Upper lobe of left lung (tissue), 4 donors: Measurements from ENCODE around the gene PBRM1.

Source experiments
- EP300 ChIP-seq, 4 donors: sonication (generic); formaldehyde crosslinking; IDR thresholded peaks; one replicate each; pipeline ENCODE4 v1.5.1; 2017; ENCODE audit warnings: antibody characterized with exemption in 4 of 4, control low read depth in 2 of 4
- POLR2A ChIP-seq, 4 donors: fragments of 450-650 bp; IDR thresholded peaks; one replicate each; pipeline ENCODE4 v1.5.1; 2016 to 2017; ENCODE audit warnings: antibody characterized with exemption in 4 of 4, mild to moderate bottlenecking in 2 of 4
- POLR2AphosphoS5 ChIP-seq, 2 donors: sonication (generic); formaldehyde crosslinking; IDR thresholded peaks; one replicate each; pipeline ENCODE4 v1.5.1; 2017; ENCODE audit warnings: antibody characterized with exemption in 2 of 2
- TF ChIP-seq, protein P1 (sequence below), 6 experiments: fragments of 450-650 bp in 4 of 6; fragments of 200-600 bp in 2 of 6; sonication (generic) in 2 of 6; IDR thresholded peaks; one replicate each; pipeline ENCODE4 v1.5.1; 2016 to 2019; ENCODE audit warnings: antibody characterized with exemption in 6 of 6

GRCh38 chr3:52712291-52713212, 26.8 kb upstream of the PBRM1 start:
- TF ChIP-seq, protein P1, sequence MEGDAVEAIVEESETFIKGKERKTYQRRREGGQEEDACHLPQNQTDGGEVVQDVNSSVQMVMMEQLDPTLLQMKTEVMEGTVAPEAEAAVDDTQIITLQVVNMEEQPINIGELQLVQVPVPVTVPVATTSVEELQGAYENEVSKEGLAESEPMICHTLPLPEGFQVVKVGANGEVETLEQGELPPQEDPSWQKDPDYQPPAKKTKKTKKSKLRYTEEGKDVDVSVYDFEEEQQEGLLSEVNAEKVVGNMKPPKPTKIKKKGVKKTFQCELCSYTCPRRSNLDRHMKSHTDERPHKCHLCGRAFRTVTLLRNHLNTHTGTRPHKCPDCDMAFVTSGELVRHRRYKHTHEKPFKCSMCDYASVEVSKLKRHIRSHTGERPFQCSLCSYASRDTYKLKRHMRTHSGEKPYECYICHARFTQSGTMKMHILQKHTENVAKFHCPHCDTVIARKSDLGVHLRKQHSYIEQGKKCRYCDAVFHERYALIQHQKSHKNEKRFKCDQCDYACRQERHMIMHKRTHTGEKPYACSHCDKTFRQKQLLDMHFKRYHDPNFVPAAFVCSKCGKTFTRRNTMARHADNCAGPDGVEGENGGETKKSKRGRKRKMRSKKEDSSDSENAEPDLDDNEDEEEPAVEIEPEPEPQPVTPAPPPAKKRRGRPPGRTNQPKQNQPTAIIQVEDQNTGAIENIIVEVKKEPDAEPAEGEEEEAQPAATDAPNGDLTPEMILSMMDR (IDR thresholded peaks at IDR 0.05), result no peak
- no peak for TF ChIP-seq POLR2A (IDR thresholded peaks at IDR 0.05)
- no peak for TF ChIP-seq EP300 (IDR thresholded peaks at IDR 0.05)
- TF ChIP-seq POLR2AphosphoS5 (IDR thresholded peaks at IDR 0.05), result no peak
